K562 (cell line): ENCODE measurements around the gene IGF1R. TPM values are rescaled to one million over a fixed set of nuclear protein-coding genes. Genes with fewer than 3 reads are reported as not detected.

ENCODE experiments used
- ATAC-seq: fragments of 200-7000 bp; cut with Tn5 transposase; 3 replicates; pipeline ENCODE4 v1.9.1; 2020; ENCODE audit warnings: moderate library complexity
- BruUV-seq: library from RNA; stranded (reverse); fragments of 400-500 nt; replicated peaks from 2 replicates; lab custom pipeline; 2021; lab: Mats Ljungman, UMichigan
- CTCF ChIA-PET: fragments of 300-600 bp; formaldehyde crosslinking; extraction: SDS; loops from one replicate; lab custom pipeline; 2021; ENCODE audit warnings: low intra/inter-chr PET ratio; lab: Yijun Ruan, JAX
- POLR2A ChIA-PET: fragments of 300-600, 350-650 bp; sonication (Branson Sonifier 250); formaldehyde crosslinking; extraction: SDS; loops from one replicate; lab custom pipeline; 2021; ENCODE audit warnings: antibody characterized with exemption, inconsistent platforms; lab: Yijun Ruan, JAX
- DNase-seq, 4 experiments: peaks; one replicate each; pipeline versions ENCODE4 v3.0.0 to v3.0.0-alpha.2; 2011 to 2018; ENCODE audit warnings: low spot score in 3 of 4, mixed read lengths in 3 of 4; ENCODE audit errors: extremely low read depth in 1 of 4
- FAIRE-seq: peaks from 2 replicates; lab custom pipeline; 2011; peaks lifted over from hg19 to GRCh38; lab: Jason Lieb, UNC
- H2AFZ ChIP-seq: 2 replicates; pipeline ENCODE4 v1.6.0; 2011; ENCODE audit warnings: low read depth, low read length, control low read depth, inconsistent platforms
- H3K27ac ChIP-seq: fragments of 200-600 bp; 3 replicates; pipeline ENCODE4 v1.8.0; 2011; ENCODE audit warnings: low read depth, mild to moderate bottlenecking, control low read depth, inconsistent platforms, low read length, moderate library complexity, mixed read lengths; ENCODE audit errors: extremely low read depth
- H3K27me3 ChIP-seq, 2 experiments: fragments of 300-600 bp in 1 of 2; 2 replicates in 1 of 2; 3 replicates in 1 of 2; pipeline versions ENCODE4 v1.6.0 to v1.8.0; 2011; ENCODE audit warnings: inconsistent platforms in 2 of 2, low read length in 2 of 2, mild to moderate bottlenecking in 1 of 2, mixed read lengths in 1 of 2, moderate library complexity in 1 of 2; ENCODE audit not compliant: control insufficient read depth in 2 of 2, insufficient read depth in 2 of 2
- H3K36me3 ChIP-seq: fragments of 300-600 bp; 3 replicates; pipeline ENCODE4 v1.8.0; 2011; ENCODE audit warnings: mild to moderate bottlenecking, low read length, inconsistent platforms; ENCODE audit not compliant: control insufficient read depth, insufficient read depth
- H3K4me1 ChIP-seq, 2 experiments: fragments of 200-600 bp in 1 of 2; replicated peaks in 1 of 2; 2 replicates in 1 of 2; 3 replicates in 1 of 2; pipeline versions ENCODE4 v1.5.1 to v1.8.0; 2011; ENCODE audit warnings: inconsistent platforms in 2 of 2, low read length in 2 of 2, mild to moderate bottlenecking in 1 of 2, mixed read lengths in 1 of 2, moderate library complexity in 1 of 2; ENCODE audit not compliant: control insufficient read depth in 2 of 2, insufficient read depth in 2 of 2
- H3K4me2 ChIP-seq: 2 replicates; pipeline ENCODE4 v1.6.1; 2011; ENCODE audit warnings: low read length, control low read depth, inconsistent platforms, mixed read lengths; ENCODE audit not compliant: insufficient read depth
- H3K4me3 ChIP-seq: fragments of 200-600 bp; sonication (generic), shearing (Covaris generic); 2 replicates; pipeline ENCODE4 v1.5.1; 2016; ENCODE audit warnings: control low read depth, inconsistent platforms
- H3K79me2 ChIP-seq: fragments of 200-600 bp; 3 replicates; pipeline ENCODE4 v1.8.0; 2011; ENCODE audit warnings: low read length, inconsistent platforms; ENCODE audit not compliant: control insufficient read depth, insufficient read depth
- H3K9ac ChIP-seq, 2 experiments: 2 replicates each; pipeline versions ENCODE4 v1.6.0 to v1.6.1; 2011; ENCODE audit warnings: low read depth in 2 of 2, low read length in 2 of 2, control low read depth in 1 of 2, inconsistent platforms in 1 of 2, mild to moderate bottlenecking in 1 of 2, mixed read lengths in 1 of 2; ENCODE audit not compliant: insufficient read depth in 1 of 2
- H3K9me1 ChIP-seq: one replicate; pipeline ENCODE4 v1.6.0; 2011; ENCODE audit warnings: inconsistent platforms, mild to moderate bottlenecking, low read length, moderate library complexity; ENCODE audit not compliant: control insufficient read depth, insufficient read depth
- H3K9me3 ChIP-seq: replicated peaks from 2 replicates; pipeline ENCODE4 v1.5.1; 2011; ENCODE audit warnings: low read depth, low read length, inconsistent platforms; ENCODE audit not compliant: control insufficient read depth, insufficient read depth
- H4K20me1 ChIP-seq: replicated peaks from 2 replicates; pipeline ENCODE4 v1.6.1; 2011; ENCODE audit warnings: low read length, inconsistent platforms, mixed read lengths; ENCODE audit not compliant: control insufficient read depth, insufficient read depth
- FOXM1 ChIP-seq, 2 experiments: fragments of 450-650 bp in 1 of 2; sonication (generic) in 1 of 2; formaldehyde crosslinking in 1 of 2; IDR thresholded peaks; 2 replicates each; pipeline versions ENCODE4 v1.6.1 to v1.9.0; 2017 to 2022; ENCODE audit warnings: low read depth in 2 of 2, mild to moderate bottlenecking in 2 of 2, missing genetic modification reagents in 1 of 2, moderate library complexity in 1 of 2
- HMG20A ChIP-seq: fragments of 450-650 bp; formaldehyde crosslinking; conservative IDR thresholded peaks from 2 replicates; pipeline ENCODE4 v1.4.0; 2020; ENCODE audit warnings: mild to moderate bottlenecking, mixed read lengths
- NFE2L1 ChIP-seq: fragments of 450-650 bp; IDR thresholded peaks from 2 replicates; pipeline ENCODE4 v1.6.1; 2016; ENCODE audit warnings: missing genetic modification characterization, low read depth, mild to moderate bottlenecking, missing compliant biosample characterization, moderate library complexity, borderline replicate concordance
- PTBP1 ChIP-seq: fragments of 200-400 bp; formaldehyde crosslinking; IDR thresholded peaks from 2 replicates; pipeline ENCODE4 v1.6.1; 2017; ENCODE audit warnings: low read depth, low read length
- SMARCA4 ChIP-seq: fragments of 450-650 bp; IDR thresholded peaks from 2 replicates; pipeline ENCODE4 v1.6.1; 2016
- ZEB2 ChIP-seq: fragments of 450-650 bp; IDR thresholded peaks from 2 replicates; pipeline ENCODE4 v1.6.1; 2016
- ZNF589 ChIP-seq: fragments of 200-800 bp; sonication (Bioruptor generic); IDR thresholded peaks from 2 replicates; pipeline ENCODE4 v1.6.1; 2016; ENCODE audit warnings: low read depth, missing genetic modification characterization, missing compliant biosample characterization
- WGBS: fragments of 100-300 bp; shearing (Covaris generic); methylation state at CpG from one replicate; pipeline ENCODE4 v1.1.6; 2016; ENCODE audit warnings: low coverage, mixed read lengths; ENCODE audit not compliant: insufficient coverage; ENCODE audit errors: missing lambda C conversion rate; 5-methylcytosine and 5-hydroxymethylcytosine counted together
- in situ Hi-C: fragments of 300-500 bp; cut with MboI; formaldehyde crosslinking; loops from 4 replicates; pipeline ENCODE4 v1.15.0; 2018; ENCODE audit warnings: inconsistent platforms, mixed read lengths
- intact Hi-C: fragments of 100-400 bp; cut with micrococcal nuclease; formaldehyde crosslinking; loops from 2 replicates; pipeline ENCODE4 v1.14.2; 2022
- polyA plus RNA-seq, 8 experiments: library from polyadenylated mRNA; depleted of rRNA in 4 of 8; stranded (reverse) in 5 of 8; unstranded in 3 of 8; fragments of >200 nt; fragmentation: Nextera tagmentation in 2 of 8; fragmentation: Illumina TruSeq in 1 of 8; extraction: Ambion mirVana in 2 of 8; extraction: Trizol in 1 of 8; gene quantifications; 2 replicates each; pipeline versions ENCODE4 v1.2.1 to v1.2.3, GENCODE V29; 2011 to 2014; ENCODE audit warnings: inconsistent platforms in 1 of 8, missing spikeins in 1 of 8
- total RNA-seq, 7 experiments: library from RNA; depleted of rRNA in 6 of 7; stranded (reverse); fragments of >200 nt in 6 of 7; fragmentation: Illumina TruSeq in 2 of 7; extraction: Trizol in 2 of 7; gene quantifications; 2 replicates each; pipeline versions ENCODE4 v1.2.1 to v1.2.3, GENCODE V29; 2011 to 2021; ENCODE audit warnings: low replicate concordance in 1 of 7
- TF ChIP-seq, protein P1 (sequence below): fragments of 250-450 bp; sonication (Bioruptor Pico); IDR thresholded peaks from 2 replicates; pipeline ENCODE4 v1.9.0; 2021; ENCODE audit warnings: mild to moderate bottlenecking
- TF ChIP-seq, protein P2 (sequence below): sonication (generic); IDR thresholded peaks from 2 replicates; pipeline ENCODE4 v1.6.1; 2016
- TF ChIP-seq, protein P3 (sequence below): fragments of 250-450 bp; sonication (Bioruptor Pico); IDR thresholded peaks from 2 replicates; pipeline ENCODE4 v1.5.0; 2022; ENCODE audit warnings: mild to moderate bottlenecking

The IGF1R gene
- total and polyA plus RNA-seq, 9 of the 15 experiments (the other 6 are each of a cell fraction or from before 2014, with no cell fraction given), result 0.35 to 8.0 (median 1.6) TPM

DNA sequence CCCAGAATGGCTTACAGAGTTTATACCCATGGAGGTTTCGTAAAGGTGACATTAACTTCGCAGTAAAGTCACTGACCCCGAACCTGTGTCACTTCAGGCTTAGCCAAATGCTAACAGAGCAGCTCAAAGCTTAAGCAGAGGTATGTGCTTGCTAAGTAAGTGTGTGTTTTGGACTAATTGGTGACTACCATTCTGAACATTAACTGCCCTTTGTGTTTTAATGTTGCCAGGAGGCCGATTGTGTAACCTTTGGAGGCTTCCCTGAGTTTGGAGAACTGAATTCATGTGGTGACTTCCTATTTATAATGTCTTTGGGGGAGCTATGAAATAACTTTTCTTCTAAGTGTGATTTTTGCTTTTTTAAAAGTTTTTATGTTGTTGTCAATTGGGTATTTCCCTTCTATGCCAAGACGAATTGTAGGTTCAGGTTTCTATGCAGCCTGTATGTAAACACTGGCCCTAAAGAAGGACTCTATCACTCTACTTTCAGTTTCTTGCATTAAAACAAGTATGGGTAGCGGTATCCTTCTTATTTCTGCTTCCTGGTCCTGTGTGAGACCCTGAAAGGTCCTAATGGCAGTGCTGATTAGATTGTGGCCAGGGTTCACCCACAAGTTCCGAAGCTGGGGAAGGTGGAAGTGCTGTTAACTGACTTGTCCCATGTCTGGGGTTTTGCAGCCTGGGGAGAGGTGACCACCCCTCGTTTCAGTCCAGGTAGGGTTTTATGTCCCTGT is 86.3 kb downstream of the IGF1R start (continued):
- TF ChIP-seq ZNF589 (CRISPR knock-in tag), result no peak
- TF ChIP-seq, protein P1, sequence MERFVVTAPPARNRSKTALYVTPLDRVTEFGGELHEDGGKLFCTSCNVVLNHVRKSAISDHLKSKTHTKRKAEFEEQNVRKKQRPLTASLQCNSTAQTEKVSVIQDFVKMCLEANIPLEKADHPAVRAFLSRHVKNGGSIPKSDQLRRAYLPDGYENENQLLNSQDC (CRISPR knock-in tag), result no peak
- TF ChIP-seq HMG20A (CRISPR knock-in tag), result no peak
- no peak for TF ChIP-seq ZEB2
- TF ChIP-seq FOXM1 (IDR thresholded peaks at IDR 0.05; ENCODE audit: low read depth), result no peak
- no peak for TF ChIP-seq FOXM1 (CRISPR knock-in tag; IDR thresholded peaks at IDR 0.05; ENCODE audit: low read depth)
- TF ChIP-seq, protein P2, sequence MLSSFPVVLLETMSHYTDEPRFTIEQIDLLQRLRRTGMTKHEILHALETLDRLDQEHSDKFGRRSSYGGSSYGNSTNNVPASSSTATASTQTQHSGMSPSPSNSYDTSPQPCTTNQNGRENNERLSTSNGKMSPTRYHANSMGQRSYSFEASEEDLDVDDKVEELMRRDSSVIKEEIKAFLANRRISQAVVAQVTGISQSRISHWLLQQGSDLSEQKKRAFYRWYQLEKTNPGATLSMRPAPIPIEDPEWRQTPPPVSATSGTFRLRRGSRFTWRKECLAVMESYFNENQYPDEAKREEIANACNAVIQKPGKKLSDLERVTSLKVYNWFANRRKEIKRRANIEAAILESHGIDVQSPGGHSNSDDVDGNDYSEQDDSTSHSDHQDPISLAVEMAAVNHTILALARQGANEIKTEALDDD, result no peak
- TF ChIP-seq NFE2L1 (tag), result no peak
- no peak for TF ChIP-seq SMARCA4

DNA sequence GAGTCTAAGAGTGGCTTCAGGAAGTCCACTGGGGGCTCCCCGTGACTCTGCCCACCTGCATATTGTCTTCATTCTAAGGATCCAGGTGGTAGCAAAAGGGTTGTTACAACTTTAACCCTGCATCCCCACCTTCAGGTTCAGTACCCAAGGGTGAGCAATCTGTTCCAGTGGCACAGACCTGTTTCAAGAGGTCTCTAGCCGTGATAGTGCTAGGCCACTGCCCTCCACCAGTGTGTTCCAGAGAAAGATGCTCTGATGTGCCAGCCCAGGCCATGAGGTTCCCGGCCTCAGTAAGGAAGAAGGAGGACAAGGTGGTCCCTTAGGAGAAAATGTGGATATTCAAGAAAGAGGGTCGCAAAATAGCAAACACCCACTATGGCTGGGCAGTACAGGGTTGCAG is 87.0 kb downstream of the IGF1R start:
- intact Hi-C loops, result no loop called here
- Histone ChIP-seq H3K4me3 (no peak overlapping the region), H3K79me2 (no peaks in the 10 kb centered on the region; the same call in 2 of the 3 replicates)
- no peak for TF ChIP-seq PTBP1
- TF ChIP-seq, protein P3, sequence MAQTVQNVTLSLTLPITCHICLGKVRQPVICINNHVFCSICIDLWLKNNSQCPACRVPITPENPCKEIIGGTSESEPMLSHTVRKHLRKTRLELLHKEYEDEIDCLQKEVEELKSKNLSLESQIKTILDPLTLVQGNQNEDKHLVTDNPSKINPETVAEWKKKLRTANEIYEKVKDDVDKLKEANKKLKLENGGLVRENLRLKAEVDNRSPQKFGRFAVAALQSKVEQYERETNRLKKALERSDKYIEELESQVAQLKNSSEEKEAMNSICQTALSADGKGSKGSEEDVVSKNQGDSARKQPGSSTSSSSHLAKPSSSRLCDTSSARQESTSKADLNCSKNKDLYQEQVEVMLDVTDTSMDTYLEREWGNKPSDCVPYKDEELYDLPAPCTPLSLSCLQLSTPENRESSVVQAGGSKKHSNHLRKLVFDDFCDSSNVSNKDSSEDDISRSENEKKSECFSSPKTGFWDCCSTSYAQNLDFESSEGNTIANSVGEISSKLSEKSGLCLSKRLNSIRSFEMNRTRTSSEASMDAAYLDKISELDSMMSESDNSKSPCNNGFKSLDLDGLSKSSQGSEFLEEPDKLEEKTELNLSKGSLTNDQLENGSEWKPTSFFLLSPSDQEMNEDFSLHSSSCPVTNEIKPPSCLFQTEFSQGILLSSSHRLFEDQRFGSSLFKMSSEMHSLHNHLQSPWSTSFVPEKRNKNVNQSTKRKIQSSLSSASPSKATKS (CRISPR knock-in tag), result no peak
- TF ChIP-seq, all 486 proteins: peak for 0
- Histone ChIP-seq H3K9ac (no peak overlapping the region), H3K9me1 (no peaks in the 10 kb centered on the region), H3K27ac (no peak overlapping the region), H3K9me3 (no peaks in the 10 kb centered on the region), H3K4me1 (no peaks in the 10 kb centered on the region; a peak in 1 of 5 replicates), H3K27me3 (peaks cover 13 to 47% of the 10 kb centered on the region in 2 experiments; a peak in 4 of 5 replicates), H4K20me1 (peaks cover 39% of the 10 kb centered on the region), H2AFZ (no peak overlapping the region), H3K4me2 (no peak overlapping the region), H3K36me3 (no peaks in the 10 kb centered on the region)
- no peak for FAIRE-seq
- no peak for ATAC-seq
- in situ Hi-C loops, result no loop called here
- WGBS, result 0% methylated on average over 4 of the region's 4 CpGs
- ChIA-PET POLR2A (no interaction called here), CTCF (no interaction called here)
- DNase-seq, result no peak
- BruUV-seq, result no TSS peak
